ENCODE results near the gene FBXL17.
"Not testable (repeated sequence)": the region's sequence is repeated elsewhere in the genome, so short reads cannot be mapped to it uniquely, and the experiment has no call there.

Gene FBXL17

DNA sequence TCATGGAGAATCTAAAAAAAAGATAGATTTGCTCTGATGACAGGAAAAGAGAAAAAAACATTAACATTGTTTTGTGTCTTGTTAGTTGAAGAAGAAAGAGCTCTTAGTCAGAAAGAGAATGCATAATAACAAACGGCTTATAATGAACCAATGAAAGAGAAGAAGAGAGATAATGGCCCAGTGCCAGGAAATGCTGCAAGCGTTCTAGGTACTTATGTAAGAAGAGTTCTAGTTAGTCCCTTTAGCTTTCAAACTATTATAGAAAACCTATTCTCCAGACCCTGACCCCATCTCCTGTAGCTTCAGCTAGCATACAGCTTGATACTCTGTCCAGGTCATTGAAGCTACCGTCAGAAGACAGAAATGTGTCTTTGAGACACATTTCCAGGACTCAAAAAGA, 70.2 kb downstream of the FBXL17 start:
- H3K4me1 Mint-ChIP-seq (ENCODE audit: low read depth) = peaks cover 5% of the 10 kb centered on the region
- H3K9me3 Mint-ChIP-seq = no peaks in the 10 kb centered on the region
- no peak overlapping the region for H3K4me3 Mint-ChIP-seq
- no peak for DNase-seq
- no peaks in the 10 kb centered on the region for H3K27me3 Mint-ChIP-seq
- H3K27ac Mint-ChIP-seq = no peak overlapping the region
- peaks cover 8% of the 10 kb centered on the region for H3K36me3 Mint-ChIP-seq (ENCODE audit: low read depth)

DNA sequence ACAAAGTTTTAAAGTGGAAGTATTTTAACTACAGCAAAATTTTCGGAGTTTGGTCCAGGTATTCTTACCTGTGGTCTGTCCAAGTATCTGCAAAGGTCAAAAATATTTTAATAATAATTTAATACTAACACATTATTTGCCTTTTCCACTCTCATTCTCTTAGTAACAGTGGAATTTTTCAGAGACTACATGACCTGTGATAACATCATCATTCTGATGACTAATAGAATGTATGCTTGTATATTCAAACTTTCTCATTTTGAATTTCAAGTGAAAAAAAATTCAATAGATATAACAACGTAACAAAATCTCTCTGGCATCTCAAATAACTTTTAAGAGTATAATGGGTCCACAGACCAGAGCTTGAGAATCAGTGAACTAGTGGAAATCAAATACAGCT, 78.3 kb downstream of the FBXL17 start:
- H3K4me1 Mint-ChIP-seq (ENCODE audit: low read depth) = peaks cover 6% of the 10 kb centered on the region
- no peaks in the 10 kb centered on the region for H3K27me3 Mint-ChIP-seq
- H3K36me3 Mint-ChIP-seq (ENCODE audit: low read depth) = no peaks in the 10 kb centered on the region
- H3K27ac Mint-ChIP-seq = no peak overlapping the region
- no peak for DNase-seq
- no peaks in the 10 kb centered on the region for H3K9me3 Mint-ChIP-seq
- no peak overlapping the region for H3K4me3 Mint-ChIP-seq

DNA sequence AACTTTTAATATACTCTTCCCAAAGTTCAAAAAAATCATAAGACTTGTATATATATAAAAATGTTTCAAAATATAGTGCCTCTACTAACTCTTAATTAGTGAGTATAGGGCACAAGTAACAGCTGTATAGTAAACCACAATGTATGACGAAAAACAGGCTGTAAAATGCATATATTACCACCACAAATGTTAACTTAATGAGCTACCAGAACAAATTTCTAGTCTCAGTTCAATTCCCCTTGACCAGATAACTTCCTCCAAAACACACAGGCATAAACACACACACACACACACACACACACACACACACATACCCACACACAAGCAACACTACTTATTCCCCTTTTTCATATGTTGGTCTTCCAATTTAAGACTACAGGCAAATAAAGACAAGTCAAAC, 78.8 kb downstream of the FBXL17 start:
- Mint-ChIP-seq H3K4me3 (no peak overlapping the region), H3K27ac (no peak overlapping the region), H3K4me1 (ENCODE audit: low read depth) (peaks cover 6% of the 10 kb centered on the region), H3K36me3 (ENCODE audit: low read depth) (no peaks in the 10 kb centered on the region), H3K9me3 (no peaks in the 10 kb centered on the region), H3K27me3 (no peaks in the 10 kb centered on the region)
- DNase-seq = no peak

DNA sequence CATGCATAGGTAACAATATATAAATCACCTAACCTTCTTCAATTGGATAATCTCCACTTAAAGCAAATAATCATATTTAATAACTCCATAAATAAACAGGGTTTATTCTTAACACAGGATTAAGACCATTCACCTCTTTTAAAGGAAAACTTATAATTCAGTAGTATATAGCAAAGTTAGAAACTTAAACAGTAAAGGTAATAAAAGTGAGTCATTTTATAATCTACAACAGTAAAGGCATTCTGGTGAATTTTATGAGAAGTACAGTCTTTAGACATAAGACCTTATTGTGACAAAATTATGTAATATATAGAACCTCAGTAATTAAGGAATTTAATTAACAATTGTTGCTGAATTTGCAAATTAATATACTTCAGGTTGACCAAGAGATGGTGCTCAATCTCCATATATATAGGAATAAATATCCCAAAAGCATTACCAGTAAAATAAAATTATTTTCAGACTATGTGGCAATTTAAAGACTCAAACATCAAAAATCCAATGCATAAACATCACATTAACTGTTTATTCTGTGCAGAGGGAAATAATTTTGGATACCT, 84.8 kb downstream of the FBXL17 start:
- H3K4me1 Mint-ChIP-seq (ENCODE audit: low read depth) = peaks cover 7% of the 10 kb centered on the region
- H3K4me3 Mint-ChIP-seq = no peak overlapping the region
- no peak overlapping the region for H3K27ac Mint-ChIP-seq
- no peak for DNase-seq
- no peaks in the 10 kb centered on the region for H3K27me3 Mint-ChIP-seq
- no peaks in the 10 kb centered on the region for H3K9me3 Mint-ChIP-seq
- H3K36me3 Mint-ChIP-seq (ENCODE audit: low read depth) = peaks cover 6% of the 10 kb centered on the region

DNA sequence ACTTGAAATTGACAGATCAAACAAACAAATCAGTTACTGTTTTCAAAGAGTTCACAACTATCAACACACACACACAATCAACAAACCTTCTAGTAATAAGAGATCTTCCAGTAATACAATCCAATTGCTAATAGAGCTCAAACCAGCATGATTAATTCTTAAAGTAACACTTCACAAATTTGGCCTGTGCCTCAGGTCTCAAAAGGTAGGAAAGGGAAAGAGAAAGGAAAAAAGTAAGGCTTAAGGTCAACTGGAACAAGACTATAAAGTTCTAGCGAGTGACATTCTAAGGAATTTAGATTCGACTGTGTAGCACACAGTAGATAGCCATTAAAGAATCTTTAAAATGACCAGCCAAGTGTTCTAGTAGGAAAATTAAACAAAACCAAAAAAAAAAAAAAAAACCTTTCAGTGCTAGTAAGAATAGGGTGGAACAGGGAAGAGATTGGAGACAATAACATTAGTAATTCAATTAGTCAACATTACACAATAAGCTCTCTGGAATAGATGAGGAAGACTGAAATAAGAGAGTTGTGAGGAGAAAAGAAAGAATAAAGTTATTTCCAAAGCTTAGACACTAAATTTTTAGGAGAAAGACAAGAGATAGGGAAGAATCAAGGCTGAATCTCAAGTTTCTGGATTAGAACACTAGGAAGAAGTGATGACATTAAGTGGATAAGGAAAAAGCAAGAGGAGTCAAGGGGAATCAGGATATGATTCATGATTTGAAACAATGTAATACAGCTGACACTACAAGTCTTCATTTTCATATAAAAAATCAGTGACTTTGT, 86.1 kb downstream of the FBXL17 start:
- Mint-ChIP-seq H3K9me3 (no peaks in the 10 kb centered on the region), H3K27me3 (no peaks in the 10 kb centered on the region), H3K36me3 (ENCODE audit: low read depth) (peaks cover 8% of the 10 kb centered on the region), H3K4me1 (ENCODE audit: low read depth) (peaks cover 7% of the 10 kb centered on the region), H3K4me3 (no peak overlapping the region), H3K27ac (no peak overlapping the region)
- DNase-seq = no peak

DNA sequence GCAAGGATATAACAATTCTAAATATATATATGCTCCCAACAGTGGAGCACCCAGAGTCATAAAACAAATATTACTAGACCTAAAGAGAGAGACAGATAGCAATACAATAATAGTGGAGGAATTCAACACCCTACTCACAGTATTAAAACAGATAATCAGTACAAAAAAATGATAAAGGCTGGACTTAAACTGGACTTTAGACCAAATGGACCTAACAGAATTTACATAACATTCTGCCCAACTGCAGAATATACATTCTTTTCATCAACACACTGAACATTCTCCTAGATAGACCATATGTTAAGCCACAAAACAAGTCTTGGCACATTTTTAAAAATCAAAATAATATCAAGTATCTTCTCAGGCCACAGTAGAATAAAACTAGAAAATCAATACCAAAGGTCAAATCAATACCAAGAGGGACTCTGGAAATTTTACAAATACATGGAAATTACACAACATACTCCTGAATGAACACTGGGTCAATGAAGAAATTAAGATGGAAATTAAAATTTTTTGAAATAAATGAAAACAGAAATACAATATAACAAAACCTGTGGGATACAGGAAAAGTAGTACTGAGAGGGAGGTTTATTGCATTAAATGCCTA, 100.8 kb downstream of the FBXL17 start:
- peaks cover 29% of the 10 kb centered on the region for H3K9me3 Mint-ChIP-seq
- no peaks in the 10 kb centered on the region for H3K27me3 Mint-ChIP-seq
- no peak overlapping the region for H3K27ac Mint-ChIP-seq
- DNase-seq = no peak
- H3K4me3 Mint-ChIP-seq = no peak overlapping the region
- peaks cover 42% of the 10 kb centered on the region for H3K36me3 Mint-ChIP-seq (ENCODE audit: low read depth)
- peaks cover 19% of the 10 kb centered on the region for H3K4me1 Mint-ChIP-seq (ENCODE audit: low read depth)

DNA sequence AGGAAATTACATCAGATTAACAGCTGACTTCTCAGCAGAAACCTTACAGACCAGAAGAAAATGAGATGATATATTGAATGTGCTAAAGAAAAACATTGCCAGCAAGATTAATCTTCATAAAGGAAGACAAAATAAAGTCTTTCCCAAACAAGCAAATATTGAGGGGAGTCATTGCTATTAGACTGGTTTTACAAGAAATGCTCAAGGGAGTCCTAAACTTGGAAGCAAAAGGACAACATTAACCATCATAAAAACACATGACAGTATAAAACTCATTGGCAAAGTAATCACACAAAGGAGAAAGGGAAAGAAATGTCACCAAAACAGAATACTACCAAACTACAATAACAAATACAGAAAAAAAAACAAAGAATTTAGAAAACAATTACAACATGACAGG, 101.7 kb downstream of the FBXL17 start:
- no peak overlapping the region for H3K4me3 Mint-ChIP-seq
- H3K4me1 Mint-ChIP-seq (ENCODE audit: low read depth) = peaks cover 19% of the 10 kb centered on the region
- no peak for DNase-seq
- peaks cover 36% of the 10 kb centered on the region for H3K36me3 Mint-ChIP-seq (ENCODE audit: low read depth)
- H3K27ac Mint-ChIP-seq = no peak overlapping the region
- H3K9me3 Mint-ChIP-seq = peaks cover 29% of the 10 kb centered on the region
- H3K27me3 Mint-ChIP-seq = no peaks in the 10 kb centered on the region

DNA sequence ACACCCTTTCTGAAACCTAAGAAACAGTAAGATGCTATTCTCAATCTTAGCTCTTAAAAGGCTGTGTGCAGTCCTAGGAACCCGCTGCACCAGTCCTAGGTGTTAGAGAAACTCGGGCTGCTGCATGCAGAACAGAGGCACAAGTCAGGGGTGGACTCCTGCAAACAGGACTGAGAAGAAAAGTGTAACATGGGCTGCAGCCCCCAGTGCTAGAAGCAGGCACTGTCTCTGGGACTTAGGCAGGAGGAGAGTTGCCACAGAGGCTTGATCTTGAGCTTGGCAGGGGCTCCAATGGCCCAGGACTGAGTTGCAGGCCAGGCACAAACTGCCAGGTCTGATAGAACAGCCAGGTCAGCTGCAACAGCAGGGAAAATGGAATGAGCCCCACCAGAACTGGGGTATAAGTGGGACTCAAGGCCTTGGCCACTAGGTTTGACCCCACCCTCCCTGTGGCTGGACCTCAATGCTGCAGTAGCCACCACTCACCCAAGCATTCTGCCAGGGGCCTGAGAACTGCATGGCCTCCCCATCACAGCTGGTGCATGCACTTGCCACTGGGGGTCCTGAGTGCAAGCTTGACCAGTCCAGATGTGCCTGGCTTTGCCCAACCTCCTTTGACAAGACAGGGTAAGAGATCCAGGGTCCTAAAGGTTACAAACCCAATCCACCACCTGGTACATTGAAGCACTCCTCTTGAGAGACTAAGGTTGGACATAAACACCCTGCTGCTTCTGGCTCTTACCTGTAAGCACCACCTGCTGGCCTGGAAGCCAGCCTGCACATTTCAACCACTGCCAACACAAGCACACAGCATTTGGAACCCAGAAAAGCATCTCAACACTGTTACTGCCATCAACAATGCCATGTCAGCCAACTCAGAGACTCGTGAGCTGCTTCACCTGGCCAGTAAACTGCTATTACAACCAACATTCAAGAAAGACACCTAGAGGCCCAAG, 103.3 kb downstream of the FBXL17 start:
- Mint-ChIP-seq H3K27me3 (no peaks in the 10 kb centered on the region), H3K4me1 (ENCODE audit: low read depth) (peaks cover 19% of the 10 kb centered on the region), H3K36me3 (ENCODE audit: low read depth) (peaks cover 27% of the 10 kb centered on the region), H3K9me3 (peaks cover 19% of the 10 kb centered on the region), H3K27ac (no peak overlapping the region), H3K4me3 (no peak overlapping the region)
- no peak for DNase-seq

DNA sequence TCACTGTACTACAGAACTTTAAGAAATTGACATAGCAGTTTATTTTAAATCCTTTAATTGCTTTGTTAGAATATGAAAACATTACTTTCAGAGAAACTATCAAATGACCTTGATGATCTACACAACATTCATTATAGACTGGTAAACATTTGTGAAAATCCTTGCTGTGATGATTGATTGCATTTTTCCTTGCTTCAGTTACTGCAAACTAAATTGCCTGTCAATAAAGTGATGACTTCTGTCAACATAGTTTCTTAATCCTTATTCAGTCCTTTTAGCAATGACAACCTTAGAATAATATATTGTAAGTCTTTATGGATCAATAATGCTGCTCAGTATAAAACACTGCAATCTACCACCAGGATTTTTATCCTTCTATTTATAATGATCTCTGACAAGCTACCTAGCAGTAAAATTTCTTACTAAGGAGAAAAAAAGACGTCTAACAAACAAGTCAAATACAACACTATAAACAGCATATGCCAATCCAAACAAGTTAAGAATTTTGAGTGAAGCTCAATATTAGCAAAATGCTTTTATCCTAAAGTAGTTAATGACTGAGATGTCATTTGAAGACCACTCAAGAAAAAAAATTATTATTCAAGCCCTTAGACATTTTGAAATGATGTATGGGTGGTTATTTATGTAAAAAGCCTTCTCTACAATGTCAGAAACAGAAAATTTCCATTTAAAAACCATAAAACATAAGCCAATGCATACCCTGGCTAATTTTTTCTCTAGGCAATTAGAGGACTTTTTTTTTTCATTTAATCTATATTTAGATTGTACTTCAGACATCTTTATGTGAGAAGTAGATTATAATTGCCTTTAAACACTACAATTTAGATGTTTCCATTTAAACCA, 105.5 kb downstream of the FBXL17 start:
- peaks cover 4% of the 10 kb centered on the region for H3K9me3 Mint-ChIP-seq
- peaks cover 10% of the 10 kb centered on the region for H3K36me3 Mint-ChIP-seq (ENCODE audit: low read depth)
- no peak overlapping the region for H3K27ac Mint-ChIP-seq
- peaks cover 17% of the 10 kb centered on the region for H3K4me1 Mint-ChIP-seq (ENCODE audit: low read depth)
- H3K27me3 Mint-ChIP-seq = no peaks in the 10 kb centered on the region
- no peak overlapping the region for H3K4me3 Mint-ChIP-seq
- no peak for DNase-seq

DNA sequence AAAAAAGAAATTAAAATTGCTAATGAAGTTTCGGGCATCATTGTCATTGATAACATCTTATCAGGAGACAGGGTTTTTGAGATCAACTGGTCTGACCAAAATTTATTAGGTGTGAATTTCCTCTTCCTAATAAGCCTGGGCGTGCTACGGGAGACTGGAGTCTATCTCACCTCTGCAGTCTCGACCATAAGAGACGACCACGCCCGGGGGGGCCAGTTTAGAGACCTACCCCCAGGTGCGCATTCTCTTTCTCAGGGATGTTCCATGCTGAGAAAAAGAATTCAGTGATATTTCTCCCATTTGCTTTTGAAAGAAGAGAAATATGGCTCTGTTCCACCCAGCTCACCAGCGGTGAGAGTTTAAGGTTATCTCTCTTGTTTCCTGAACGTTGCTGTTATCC, 107.8 kb downstream of the FBXL17 start:
- not testable (repeated sequence) for DNase-seq; H3K36me3 Mint-ChIP-seq (ENCODE audit: low read depth); H3K4me3 Mint-ChIP-seq; H3K9me3 Mint-ChIP-seq; H3K27ac Mint-ChIP-seq; H3K4me1 Mint-ChIP-seq (ENCODE audit: low read depth); H3K27me3 Mint-ChIP-seq

DNA sequence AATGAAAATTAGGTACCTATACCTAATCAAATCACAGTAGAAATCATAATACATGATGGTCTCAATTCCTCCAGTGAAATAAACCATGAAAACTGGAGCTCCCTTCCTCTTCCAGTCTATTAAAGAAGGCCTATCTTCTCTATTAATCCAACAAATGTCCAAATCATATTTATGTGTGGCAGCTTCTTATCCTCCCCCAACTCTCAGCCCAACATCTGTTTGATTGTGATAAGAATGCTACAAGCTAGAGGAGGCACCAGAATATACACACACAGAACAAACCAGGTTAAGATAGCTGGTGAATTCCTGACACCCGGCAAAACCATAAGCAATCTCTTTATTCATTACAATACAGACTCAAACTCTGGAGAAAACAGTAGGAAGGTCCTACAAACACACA, 110.8 kb downstream of the FBXL17 start:
- no peaks in the 10 kb centered on the region for H3K9me3 Mint-ChIP-seq
- H3K27me3 Mint-ChIP-seq = no peaks in the 10 kb centered on the region
- no peak for DNase-seq
- H3K4me3 Mint-ChIP-seq = no peak overlapping the region
- H3K27ac Mint-ChIP-seq = no peak overlapping the region
- H3K4me1 Mint-ChIP-seq (ENCODE audit: low read depth) = no peaks in the 10 kb centered on the region
- peaks cover 6% of the 10 kb centered on the region for H3K36me3 Mint-ChIP-seq (ENCODE audit: low read depth)

DNA sequence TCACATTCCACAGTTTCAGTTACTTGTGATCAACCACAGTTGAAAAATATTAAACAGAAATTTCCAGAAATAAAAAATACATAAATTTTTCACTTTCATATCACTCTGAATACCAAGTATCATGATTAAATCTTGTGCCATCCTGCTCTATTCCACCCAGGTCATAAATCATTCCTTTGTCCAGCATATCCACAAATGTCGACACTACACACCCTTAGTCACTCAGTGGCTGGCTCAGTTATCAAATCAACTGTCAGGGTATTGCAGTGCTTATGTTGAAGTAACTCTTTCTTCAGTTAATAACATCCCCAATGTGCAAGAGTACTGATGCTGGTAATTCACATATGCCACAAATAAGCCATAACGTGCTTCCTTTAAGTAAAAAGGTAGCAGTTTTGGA, 115.7 kb downstream of the FBXL17 start:
- Mint-ChIP-seq H3K27ac (no peak overlapping the region), H3K4me3 (no peak overlapping the region), H3K4me1 (ENCODE audit: low read depth) (peaks cover 8% of the 10 kb centered on the region), H3K9me3 (no peaks in the 10 kb centered on the region), H3K27me3 (no peaks in the 10 kb centered on the region), H3K36me3 (ENCODE audit: low read depth) (no peaks in the 10 kb centered on the region)
- no peak for DNase-seq

DNA sequence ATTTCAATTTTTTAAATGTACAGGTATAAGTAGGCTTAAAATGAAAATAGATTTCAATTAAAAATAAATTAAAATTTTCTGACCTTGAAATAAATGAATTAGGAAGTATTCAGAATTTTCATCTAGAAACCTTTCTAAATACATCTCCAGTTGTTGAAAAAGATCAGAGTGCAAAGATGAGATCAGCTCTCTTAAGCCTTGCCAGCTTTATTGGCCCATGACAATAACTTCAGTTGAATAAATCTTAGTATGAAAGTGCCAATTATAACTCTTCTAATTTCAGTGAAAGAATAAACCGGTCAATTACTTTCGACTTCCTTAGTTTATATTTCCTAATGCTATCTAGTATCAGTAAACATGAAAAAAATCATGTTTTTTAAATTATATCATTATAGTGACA, 117.4 kb downstream of the FBXL17 start:
- Mint-ChIP-seq H3K4me3 (no peak overlapping the region), H3K27me3 (no peaks in the 10 kb centered on the region), H3K4me1 (ENCODE audit: low read depth) (peaks cover 14% of the 10 kb centered on the region), H3K27ac (no peak overlapping the region), H3K36me3 (ENCODE audit: low read depth) (no peaks in the 10 kb centered on the region), H3K9me3 (no peaks in the 10 kb centered on the region)
- DNase-seq = no peak

DNA sequence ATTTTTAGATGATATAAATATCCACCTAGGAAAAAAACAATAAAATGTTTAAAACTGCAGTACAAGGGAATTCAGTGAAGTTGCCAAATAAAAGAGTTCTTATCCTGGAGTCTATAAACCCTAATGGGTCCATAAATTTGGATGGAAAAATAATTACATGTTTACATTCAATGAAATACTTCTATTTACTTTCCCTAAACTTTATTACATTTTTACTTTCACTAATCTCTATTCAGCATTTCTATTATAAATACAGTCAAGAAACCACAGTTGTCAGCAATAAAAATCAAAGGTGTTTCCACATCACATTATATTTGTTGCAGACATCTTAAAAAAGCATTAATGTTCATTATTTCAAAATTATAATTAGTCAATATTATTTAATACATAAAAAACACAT, 118.6 kb downstream of the FBXL17 start:
- H3K4me1 Mint-ChIP-seq (ENCODE audit: low read depth) = peaks cover 16% of the 10 kb centered on the region
- no peak overlapping the region for H3K4me3 Mint-ChIP-seq
- no peaks in the 10 kb centered on the region for H3K27me3 Mint-ChIP-seq
- H3K9me3 Mint-ChIP-seq = no peaks in the 10 kb centered on the region
- no peak overlapping the region for H3K27ac Mint-ChIP-seq
- H3K36me3 Mint-ChIP-seq (ENCODE audit: low read depth) = no peaks in the 10 kb centered on the region
- no peak for DNase-seq

Measured in activated T-cell treated with anti-CD3 and anti-CD28 coated beads, Interleukin-2, amount 50 U/mL, for 24 hours (primary cell).